ENCODE data around the gene NCAPD3.
"Not testable (repeated sequence)": the region's sequence is repeated elsewhere in the genome, so short reads cannot be mapped to it uniquely, and the experiment has no call there.

The NCAPD3 gene

DNA sequence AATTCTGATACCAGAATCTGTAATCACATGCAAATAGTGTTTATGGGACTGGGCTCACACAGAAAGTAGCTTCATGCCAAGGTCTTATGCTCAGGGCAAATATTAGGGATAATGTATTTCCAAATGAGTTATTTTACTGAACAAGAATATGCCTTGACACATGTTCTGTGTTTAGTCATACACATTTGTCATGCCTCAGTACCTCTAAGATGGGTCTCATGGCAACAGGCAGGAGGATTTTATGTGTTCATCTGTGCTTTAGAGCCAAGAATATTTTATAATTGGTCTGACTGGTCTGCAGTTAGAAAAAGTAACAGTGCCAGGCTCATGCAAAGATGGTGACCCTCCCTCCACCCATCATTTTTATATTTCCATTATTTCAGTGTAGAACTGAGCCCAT, 105.8 kb downstream of the NCAPD3 start:
- no peak for DNase-seq (ENCODE audit: low read depth in 2 of 2)
- TF ChIP-seq, protein P1, sequence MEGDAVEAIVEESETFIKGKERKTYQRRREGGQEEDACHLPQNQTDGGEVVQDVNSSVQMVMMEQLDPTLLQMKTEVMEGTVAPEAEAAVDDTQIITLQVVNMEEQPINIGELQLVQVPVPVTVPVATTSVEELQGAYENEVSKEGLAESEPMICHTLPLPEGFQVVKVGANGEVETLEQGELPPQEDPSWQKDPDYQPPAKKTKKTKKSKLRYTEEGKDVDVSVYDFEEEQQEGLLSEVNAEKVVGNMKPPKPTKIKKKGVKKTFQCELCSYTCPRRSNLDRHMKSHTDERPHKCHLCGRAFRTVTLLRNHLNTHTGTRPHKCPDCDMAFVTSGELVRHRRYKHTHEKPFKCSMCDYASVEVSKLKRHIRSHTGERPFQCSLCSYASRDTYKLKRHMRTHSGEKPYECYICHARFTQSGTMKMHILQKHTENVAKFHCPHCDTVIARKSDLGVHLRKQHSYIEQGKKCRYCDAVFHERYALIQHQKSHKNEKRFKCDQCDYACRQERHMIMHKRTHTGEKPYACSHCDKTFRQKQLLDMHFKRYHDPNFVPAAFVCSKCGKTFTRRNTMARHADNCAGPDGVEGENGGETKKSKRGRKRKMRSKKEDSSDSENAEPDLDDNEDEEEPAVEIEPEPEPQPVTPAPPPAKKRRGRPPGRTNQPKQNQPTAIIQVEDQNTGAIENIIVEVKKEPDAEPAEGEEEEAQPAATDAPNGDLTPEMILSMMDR (IDR thresholded peaks at IDR 0.05; ENCODE audit: low read depth, low read length) = no peak
- H3K4me3 ChIP-seq (replicated peaks in 1 of 2; ENCODE audit: low read depth in 2 of 2, low read length in 2 of 2) = no peak overlapping the region

DNA sequence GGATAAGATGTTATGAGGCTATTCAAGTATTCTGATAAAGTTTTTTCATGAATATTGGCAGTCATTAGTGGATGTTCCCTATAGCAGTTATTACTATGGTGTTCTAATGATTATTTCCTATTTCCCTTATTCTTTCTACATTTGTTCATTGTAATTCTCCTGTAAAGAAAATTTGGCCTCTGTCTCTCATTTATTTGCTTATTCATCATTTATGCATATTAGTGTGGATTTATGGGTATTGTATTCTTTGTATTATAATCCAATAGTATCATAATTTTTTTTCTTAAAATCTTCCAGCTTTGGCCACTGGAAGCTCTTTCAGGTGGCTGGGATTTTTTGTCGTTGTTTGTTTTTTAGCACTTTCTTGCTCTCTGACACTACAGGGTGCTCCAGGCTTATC, 107.6 kb downstream of the NCAPD3 start:
- TF ChIP-seq, protein P1 (IDR thresholded peaks at IDR 0.05; ENCODE audit: low read depth, low read length) = no peak
- H3K4me3 ChIP-seq (replicated peaks in 1 of 2; ENCODE audit: low read depth in 2 of 2, low read length in 2 of 2) = no peak overlapping the region
- no peak for DNase-seq (ENCODE audit: low read depth in 2 of 2)

DNA sequence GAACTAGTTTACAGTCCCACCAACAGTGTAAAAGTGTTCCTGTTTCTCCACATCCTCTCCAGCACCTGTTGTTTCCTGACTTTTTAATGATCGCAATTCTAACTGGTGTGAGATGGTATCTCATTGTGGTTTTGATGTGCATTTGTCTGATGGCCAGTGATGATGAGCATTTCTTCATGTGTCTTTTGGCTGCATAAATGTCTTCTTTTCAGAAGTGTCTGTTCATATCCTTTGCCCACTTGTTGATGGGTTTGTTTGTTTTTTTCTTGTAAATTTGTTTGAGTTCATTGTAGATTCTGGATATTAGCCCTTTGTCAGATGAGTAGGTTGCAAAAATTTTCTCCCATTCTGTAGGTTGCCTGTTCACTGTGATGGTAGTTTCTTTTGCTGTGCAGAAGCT, 110.0 kb downstream of the NCAPD3 start:
- DNase-seq (ENCODE audit: low read depth in 2 of 2); H3K4me3 ChIP-seq (replicated peaks in 1 of 2; ENCODE audit: low read depth in 2 of 2, low read length in 2 of 2): not testable (repeated sequence)

DNA sequence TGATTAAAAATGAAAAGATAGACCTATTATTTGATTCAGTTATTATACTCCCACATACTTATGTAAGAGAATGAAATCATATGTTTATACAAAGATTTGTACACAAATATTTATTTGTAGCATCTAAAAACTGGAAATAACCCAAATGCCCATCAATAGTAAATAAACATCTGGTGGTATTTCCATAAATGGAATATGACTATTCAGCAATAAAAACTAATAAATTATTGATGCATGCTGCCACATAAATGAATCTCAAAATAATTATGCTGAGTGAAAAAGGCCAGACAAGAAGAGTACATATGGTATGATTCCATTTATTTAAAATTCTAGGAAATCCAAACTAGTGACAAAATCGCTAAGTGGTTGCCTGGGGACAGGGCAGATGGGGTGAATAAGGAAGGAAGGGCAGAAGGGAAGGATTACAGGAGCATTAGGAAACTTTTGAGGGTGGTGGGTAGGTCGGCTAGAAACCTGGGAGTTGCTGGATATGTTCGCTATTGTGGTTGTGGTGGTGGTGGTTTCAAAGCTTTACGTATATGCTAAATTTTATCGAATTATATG, 113.4 kb downstream of the NCAPD3 start:
- TF ChIP-seq, protein P1 (IDR thresholded peaks at IDR 0.05; ENCODE audit: low read depth, low read length) = no peak

More for the DNA sequence above, 113.4 kb downstream of the NCAPD3 start:
- DNase-seq (ENCODE audit: low read depth in 2 of 2) = no peak
- no peak overlapping the region for H3K4me3 ChIP-seq (replicated peaks in 1 of 2; ENCODE audit: low read depth in 2 of 2, low read length in 2 of 2)

Measured in cardiac fibroblast (primary cell).